ENCODE measurements around the gene MAML2.

MAML2 gene

DNA sequence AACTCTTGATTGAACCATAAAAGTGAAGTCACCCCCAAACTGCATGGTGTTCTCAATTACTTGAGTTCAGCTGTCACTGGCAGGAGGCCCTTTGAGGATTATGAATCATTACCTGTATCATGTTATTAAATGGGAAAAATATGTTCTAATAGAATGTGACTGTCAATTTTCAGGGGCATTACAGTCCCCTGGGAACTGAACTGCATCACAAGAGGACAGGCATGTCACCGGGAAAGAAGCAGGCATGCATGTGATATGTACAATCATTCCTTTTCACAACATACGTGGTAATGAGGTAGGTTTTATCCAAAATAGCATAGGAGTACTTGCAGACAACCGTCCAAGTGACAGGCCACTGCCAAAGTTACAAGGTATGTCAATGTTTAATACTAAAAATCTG, 165.8 kb downstream of the MAML2 start:
- Histone ChIP-seq H3K9ac (ENCODE audit: low read depth, low read length) (no peak overlapping the region), H3K27ac (ENCODE audit: low read length) (no peak overlapping the region), H3K36me3 (ENCODE audit: insufficient read depth, low read length) (no peaks in the 10 kb centered on the region), H3K4me2 (ENCODE audit: insufficient read depth, low read length) (no peak overlapping the region), H4K20me1 (ENCODE audit: insufficient read depth, low read length) (no peaks in the 10 kb centered on the region), H3K4me3 (ENCODE audit: low read depth in 1 of 2, low read length in 2 of 2) (no peak overlapping the region), H2AFZ (ENCODE audit: low read depth, low read length) (no peak overlapping the region), H3K4me1 (ENCODE audit: insufficient read depth, low read length) (peaks cover 4% of the 10 kb centered on the region; the same call in 1 of the 2 replicates), H3K9me3 (ENCODE audit: insufficient read depth, low read length, severe bottlenecking) (no peaks in the 10 kb centered on the region), H3K79me2 (ENCODE audit: insufficient read depth, low read length) (no peaks in the 10 kb centered on the region), H3K27me3 (ENCODE audit: insufficient read depth, low read length, poor library complexity) (no peaks in the 10 kb centered on the region)
- ATAC-seq (ENCODE audit: insufficient read depth, low read depth) = no peak
- TF ChIP-seq CTCF (IDR thresholded peaks at IDR 0.05; ENCODE audit: borderline replicate concordance, extremely low read depth, low read length, poor library complexity, severe bottlenecking) (no peak), EZH2 (IDR thresholded peaks at IDR 0.05; ENCODE audit: borderline replicate concordance, low read depth, low read length, severe bottlenecking) (no peak)
- no peak for DNase-seq

DNA sequence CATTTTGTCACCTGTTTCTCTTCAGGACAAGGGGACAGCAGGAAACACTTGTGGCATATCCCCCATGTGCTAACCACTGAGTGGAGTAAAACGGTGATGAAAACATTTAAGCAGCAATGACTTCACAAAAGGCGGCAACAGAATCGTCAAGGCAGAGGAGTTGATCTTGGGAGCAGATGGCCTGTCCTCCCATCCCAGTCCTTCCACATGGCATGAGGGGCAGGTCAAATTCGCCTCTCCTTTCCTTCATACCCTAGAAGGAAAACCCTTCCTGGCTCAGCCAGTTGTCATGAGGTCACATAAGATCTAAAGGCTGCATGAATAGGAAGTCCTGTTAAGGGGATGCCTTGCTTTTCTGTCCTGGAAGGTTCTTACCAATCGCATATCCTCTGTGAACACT, 169.1 kb downstream of the MAML2 start:
- H3K4me2 ChIP-seq (ENCODE audit: insufficient read depth, low read length) = no peak overlapping the region
- no peaks in the 10 kb centered on the region for H3K27me3 ChIP-seq (ENCODE audit: insufficient read depth, low read length, poor library complexity)
- DNase-seq (no peak), ATAC-seq (ENCODE audit: insufficient read depth, low read depth) (no peak)
- peaks cover 4% of the 10 kb centered on the region; the same call in 1 of the 2 replicates for H3K4me1 ChIP-seq (ENCODE audit: insufficient read depth, low read length)
- no peak overlapping the region for H3K27ac ChIP-seq (ENCODE audit: low read length)
- no peak overlapping the region for H3K4me3 ChIP-seq (ENCODE audit: low read depth in 1 of 2, low read length in 2 of 2)
- H3K9ac ChIP-seq (ENCODE audit: low read depth, low read length) = no peak overlapping the region
- TF ChIP-seq CTCF (IDR thresholded peaks at IDR 0.05; ENCODE audit: borderline replicate concordance, extremely low read depth, low read length, poor library complexity, severe bottlenecking) = no peak
- no peak for TF ChIP-seq EZH2 (IDR thresholded peaks at IDR 0.05; ENCODE audit: borderline replicate concordance, low read depth, low read length, severe bottlenecking)
- no peaks in the 10 kb centered on the region for H3K9me3 ChIP-seq (ENCODE audit: insufficient read depth, low read length, severe bottlenecking)
- no peaks in the 10 kb centered on the region for H3K79me2 ChIP-seq (ENCODE audit: insufficient read depth, low read length)
- no peaks in the 10 kb centered on the region for H3K36me3 ChIP-seq (ENCODE audit: insufficient read depth, low read length)
- H4K20me1 ChIP-seq (ENCODE audit: insufficient read depth, low read length) = no peaks in the 10 kb centered on the region
- H2AFZ ChIP-seq (ENCODE audit: low read depth, low read length) = no peak overlapping the region

GRCh38 chr11:96173422-96173821, 169.6 kb downstream of the MAML2 start:
- no peak for DNase-seq
- Histone ChIP-seq H3K36me3 (ENCODE audit: insufficient read depth, low read length) (no peaks in the 10 kb centered on the region), H4K20me1 (ENCODE audit: insufficient read depth, low read length) (no peaks in the 10 kb centered on the region), H3K4me3 (ENCODE audit: low read depth in 1 of 2, low read length in 2 of 2) (no peak overlapping the region), H3K9me3 (ENCODE audit: insufficient read depth, low read length, severe bottlenecking) (no peaks in the 10 kb centered on the region), H3K79me2 (ENCODE audit: insufficient read depth, low read length) (no peaks in the 10 kb centered on the region), H3K4me2 (ENCODE audit: insufficient read depth, low read length) (no peak overlapping the region), H2AFZ (ENCODE audit: low read depth, low read length) (no peak overlapping the region), H3K27me3 (ENCODE audit: insufficient read depth, low read length, poor library complexity) (no peaks in the 10 kb centered on the region), H3K27ac (ENCODE audit: low read length) (no peak overlapping the region), H3K4me1 (ENCODE audit: insufficient read depth, low read length) (peaks cover 4% of the 10 kb centered on the region; the same call in 1 of the 2 replicates), H3K9ac (ENCODE audit: low read depth, low read length) (no peak overlapping the region)
- ATAC-seq (ENCODE audit: insufficient read depth, low read depth) = 0 out of 3 replicates have a peak, but pooled peaks have one; percentile 14
- TF ChIP-seq EZH2 (IDR thresholded peaks at IDR 0.05; ENCODE audit: borderline replicate concordance, low read depth, low read length, severe bottlenecking) = no peak

GRCh38 chr11:96172604-96173003, 170.4 kb downstream of the MAML2 start:
- Histone ChIP-seq H3K4me2 (ENCODE audit: insufficient read depth, low read length) (no peak overlapping the region), H3K4me1 (ENCODE audit: insufficient read depth, low read length) (peaks cover 4% of the 10 kb centered on the region; the same call in 1 of the 2 replicates)
- no peak for ATAC-seq (ENCODE audit: insufficient read depth, low read depth)

More at GRCh38 chr11:96172604-96173003, 170.4 kb downstream of the MAML2 start:
- no peaks in the 10 kb centered on the region for H3K9me3 ChIP-seq (ENCODE audit: insufficient read depth, low read length, severe bottlenecking)
- H3K27me3 ChIP-seq (ENCODE audit: insufficient read depth, low read length, poor library complexity) = no peaks in the 10 kb centered on the region
- H2AFZ ChIP-seq (ENCODE audit: low read depth, low read length) = no peak overlapping the region
- no peaks in the 10 kb centered on the region for H3K36me3 ChIP-seq (ENCODE audit: insufficient read depth, low read length)
- no peak overlapping the region for H3K27ac ChIP-seq (ENCODE audit: low read length)
- no peak for DNase-seq
- no peaks in the 10 kb centered on the region for H3K79me2 ChIP-seq (ENCODE audit: insufficient read depth, low read length)
- no peak overlapping the region for H3K9ac ChIP-seq (ENCODE audit: low read depth, low read length)
- no peak for TF ChIP-seq EZH2 (IDR thresholded peaks at IDR 0.05; ENCODE audit: borderline replicate concordance, low read depth, low read length, severe bottlenecking)
- no peak for TF ChIP-seq CTCF (IDR thresholded peaks at IDR 0.05; ENCODE audit: borderline replicate concordance, extremely low read depth, low read length, poor library complexity, severe bottlenecking)
- no peaks in the 10 kb centered on the region for H4K20me1 ChIP-seq (ENCODE audit: insufficient read depth, low read length)
- no peak overlapping the region for H3K4me3 ChIP-seq (ENCODE audit: low read depth in 1 of 2, low read length in 2 of 2)

Data from DND-41 (cell line).